ENCODE results near the gene ZAR1.

The ZAR1 gene

DNA sequence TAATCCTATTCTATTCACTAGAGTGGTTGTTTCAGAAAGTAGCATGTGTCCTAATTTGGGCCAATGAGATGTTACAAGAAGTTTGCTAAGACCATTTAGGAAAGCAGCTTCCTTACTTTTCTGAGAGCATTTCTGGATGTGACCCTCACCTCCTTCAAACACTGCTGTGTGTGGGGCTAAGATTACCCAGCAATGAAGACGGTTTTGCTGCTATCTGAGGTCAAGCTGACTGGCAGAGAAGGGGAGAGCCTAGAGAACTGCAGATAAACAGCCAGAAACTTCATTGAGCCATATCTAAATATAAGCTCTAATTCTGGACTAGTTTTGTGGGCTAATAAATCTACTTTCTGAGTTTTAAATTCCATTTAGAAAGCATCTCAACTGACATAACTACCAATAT lies 36.4 kb downstream of the ZAR1 start:
- H3K4me3 ChIP-seq (replicated peaks in 1 of 2; ENCODE audit: low read depth in 2 of 2, low read length in 2 of 2): no peak overlapping the region

DNA sequence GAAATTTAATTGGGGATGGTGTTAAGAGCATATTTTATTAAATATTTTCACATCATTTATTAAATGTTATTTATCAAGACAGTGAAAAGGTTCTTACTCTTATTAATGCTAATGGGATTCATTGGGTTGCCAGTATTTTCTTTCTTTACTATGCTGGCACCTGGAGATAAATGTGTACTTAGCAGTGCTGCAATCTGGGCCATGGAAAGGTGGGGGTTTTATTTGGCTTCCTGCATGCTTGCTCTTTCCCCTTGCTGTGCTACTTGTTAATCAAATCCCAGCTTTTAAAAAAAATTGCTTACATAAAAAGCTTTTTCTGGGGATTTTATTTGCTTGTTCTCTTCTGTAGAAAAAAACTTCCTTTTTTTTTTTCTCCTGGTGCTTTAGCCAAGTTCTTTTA lies 48.3 kb downstream of the ZAR1 start:
- no peak overlapping the region for H3K4me3 ChIP-seq (replicated peaks in 1 of 2; ENCODE audit: low read depth in 2 of 2, low read length in 2 of 2)
- peak in 1 of 2 donors; percentile 2 for DNase-seq (ENCODE audit: low read depth in 2 of 2)
- TF ChIP-seq CTCF (IDR thresholded peaks at IDR 0.05; ENCODE audit: low read depth, low read length): no peak

More for the DNA sequence above, 36.4 kb downstream of the ZAR1 start:
- DNase-seq (ENCODE audit: low read depth in 2 of 2): no peak
- no peak for TF ChIP-seq CTCF (IDR thresholded peaks at IDR 0.05; ENCODE audit: low read depth, low read length)

DNA sequence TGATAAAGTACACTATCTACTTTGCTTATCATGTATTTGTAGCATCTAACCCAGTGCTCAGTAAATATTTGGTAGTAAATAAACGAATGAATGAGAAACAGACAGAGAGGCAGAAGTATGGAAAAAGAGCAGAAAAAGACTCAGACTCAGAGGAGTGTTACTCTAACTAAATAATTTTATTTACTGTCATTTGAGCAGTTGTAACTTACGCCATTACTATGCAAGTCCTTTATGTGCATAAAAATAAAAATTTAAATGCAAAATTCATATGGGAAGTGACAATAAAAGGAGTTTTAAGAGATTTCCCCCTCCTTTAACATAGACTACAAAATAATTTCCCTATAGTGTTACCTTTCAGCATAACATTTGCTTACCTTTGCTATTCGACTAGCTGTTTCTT lies 49.5 kb downstream of the ZAR1 start:
- no peak for DNase-seq (ENCODE audit: low read depth in 2 of 2)
- TF ChIP-seq CTCF (IDR thresholded peaks at IDR 0.05; ENCODE audit: low read depth, low read length): no peak

DNA sequence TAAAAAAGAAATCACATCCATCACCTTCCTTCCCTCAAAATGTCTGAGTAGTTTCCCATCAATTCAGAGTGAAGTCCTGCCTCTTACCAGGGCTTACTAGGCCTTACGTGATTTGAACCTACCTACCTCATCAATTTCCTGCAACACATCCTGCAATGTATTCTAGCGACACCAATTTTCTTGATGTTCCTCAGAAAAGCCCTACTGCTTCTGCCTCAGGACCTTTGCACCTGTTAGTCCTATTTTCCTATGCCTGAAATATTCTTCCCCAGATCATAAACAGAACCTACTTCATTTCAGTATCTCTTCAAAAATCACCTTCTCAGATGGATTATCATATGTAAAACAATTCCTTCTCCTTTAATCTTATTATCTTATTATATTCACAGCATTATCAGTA lies 52.8 kb downstream of the ZAR1 start:
- TF ChIP-seq CTCF (IDR thresholded peaks at IDR 0.05; ENCODE audit: low read depth, low read length): no peak
- no peak overlapping the region for H3K4me3 ChIP-seq (replicated peaks in 1 of 2; ENCODE audit: low read depth in 2 of 2, low read length in 2 of 2)
- no peak for DNase-seq (ENCODE audit: low read depth in 2 of 2)

More for the DNA sequence above, 49.5 kb downstream of the ZAR1 start:
- H3K4me3 ChIP-seq (replicated peaks in 1 of 2; ENCODE audit: low read depth in 2 of 2, low read length in 2 of 2): no peak overlapping the region

DNA sequence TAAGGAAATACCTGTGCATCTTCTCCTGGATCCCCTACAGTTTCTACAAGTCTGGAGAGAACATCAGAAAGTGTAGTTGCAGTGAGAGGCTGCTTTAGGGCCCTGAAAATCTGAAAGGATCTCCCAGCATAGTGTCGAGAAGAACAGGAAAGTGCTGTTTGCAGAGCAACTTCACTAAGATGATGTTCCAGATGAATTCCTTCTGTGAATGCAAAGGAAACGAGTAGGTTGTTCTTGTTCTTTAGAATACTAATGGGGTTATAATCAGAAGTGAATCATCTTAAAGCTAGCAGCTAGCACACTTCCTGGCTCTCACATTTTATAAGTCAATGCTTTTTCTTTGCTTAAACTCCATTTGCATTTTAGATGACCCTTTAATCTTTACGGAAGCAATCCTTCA lies 53.7 kb downstream of the ZAR1 start:
- no peak for TF ChIP-seq CTCF (IDR thresholded peaks at IDR 0.05; ENCODE audit: low read depth, low read length)
- peak in 1 of 2 donors; percentile 5 for DNase-seq (ENCODE audit: low read depth in 2 of 2)
- H3K4me3 ChIP-seq (replicated peaks in 1 of 2; ENCODE audit: low read depth in 2 of 2, low read length in 2 of 2): no peak overlapping the region

Data from cardiac fibroblast (primary cell).